OCI-LY3 (cell line): ENCODE measurements around the gene QSOX2.

Experiments
- H2AFZ ChIP-seq: fragments of 200-600, 300-600 bp; shearing (Covaris generic); 2 replicates; pipeline ENCODE4 v1.6.0; 2014; ENCODE audit warnings: antibody characterized with exemption, low read depth, low read length
- H3K27ac ChIP-seq: fragments of 200-600, 300-600 bp; sonication (generic); 2 replicates; pipeline ENCODE4 v1.5.1; 2014; ENCODE audit warnings: mild to moderate bottlenecking, low read length, moderate library complexity, mixed read lengths
- H3K27me3 ChIP-seq: fragments of 200-600, 300-600 bp; sonication (generic); 2 replicates; pipeline ENCODE4 v1.6.1; 2014; ENCODE audit warnings: low read depth, low read length, mixed read lengths
- H3K36me3 ChIP-seq: fragments of 200-600, 300-600 bp; sonication (generic); replicated peaks from 2 replicates; pipeline ENCODE3; 2014; ENCODE audit warnings: low read depth, low read length, mixed read lengths
- H3K4me1 ChIP-seq: fragments of 300-600, 200-600 bp; sonication (generic); 2 replicates; pipeline ENCODE4 v1.6.1; 2014; ENCODE audit warnings: low read length, mixed read lengths
- H3K4me2 ChIP-seq: fragments of 200-600, 300-600 bp; sonication (generic); 2 replicates; pipeline ENCODE4 v1.6.1; 2014; ENCODE audit warnings: low read length, mixed read lengths
- H3K4me3 ChIP-seq: fragments of 300-600, 200-600 bp; sonication (generic); 2 replicates; pipeline ENCODE4 v1.5.1; 2014; ENCODE audit warnings: antibody characterized with exemption, mild to moderate bottlenecking, low read length, moderate library complexity
- H3K79me2 ChIP-seq: fragments of 300-600, 200-600 bp; shearing (Covaris generic); 2 replicates; pipeline ENCODE4 v1.6.1; 2014; ENCODE audit warnings: mild to moderate bottlenecking, low read length, mixed read lengths
- H3K9ac ChIP-seq: fragments of 300-600, 200-600 bp; shearing (Covaris generic); 2 replicates; pipeline ENCODE4 v1.6.0; 2014; ENCODE audit warnings: mild to moderate bottlenecking, low read length, moderate library complexity
- H3K9me3 ChIP-seq: fragments of 200-600, 300-600 bp; shearing (Covaris generic); 2 replicates; pipeline ENCODE4 v1.6.1; 2014; ENCODE audit warnings: low read length, mixed read lengths; ENCODE audit not compliant: insufficient read depth
- H4K20me1 ChIP-seq: fragments of 200-600, 300-600 bp; sonication (generic); 2 replicates; pipeline ENCODE4 v1.6.1; 2016; ENCODE audit warnings: low read length, mixed read lengths; ENCODE audit not compliant: insufficient read depth
- EZH2phosphoT487 ChIP-seq: fragments of 200-600 bp; shearing (Covaris generic); IDR thresholded peaks from 2 replicates; pipeline ENCODE4 v1.6.1; 2018; ENCODE audit warnings: antibody characterized with exemption, mixed run types, low read depth
- TF ChIP-seq, protein P1 (sequence below): fragments of 200-600, 300-600 bp; sonication (generic); IDR thresholded peaks from 2 replicates; pipeline ENCODE4 v1.5.1; 2014; ENCODE audit warnings: antibody characterized with exemption, low read length, low read depth

The QSOX2 gene

DNA sequence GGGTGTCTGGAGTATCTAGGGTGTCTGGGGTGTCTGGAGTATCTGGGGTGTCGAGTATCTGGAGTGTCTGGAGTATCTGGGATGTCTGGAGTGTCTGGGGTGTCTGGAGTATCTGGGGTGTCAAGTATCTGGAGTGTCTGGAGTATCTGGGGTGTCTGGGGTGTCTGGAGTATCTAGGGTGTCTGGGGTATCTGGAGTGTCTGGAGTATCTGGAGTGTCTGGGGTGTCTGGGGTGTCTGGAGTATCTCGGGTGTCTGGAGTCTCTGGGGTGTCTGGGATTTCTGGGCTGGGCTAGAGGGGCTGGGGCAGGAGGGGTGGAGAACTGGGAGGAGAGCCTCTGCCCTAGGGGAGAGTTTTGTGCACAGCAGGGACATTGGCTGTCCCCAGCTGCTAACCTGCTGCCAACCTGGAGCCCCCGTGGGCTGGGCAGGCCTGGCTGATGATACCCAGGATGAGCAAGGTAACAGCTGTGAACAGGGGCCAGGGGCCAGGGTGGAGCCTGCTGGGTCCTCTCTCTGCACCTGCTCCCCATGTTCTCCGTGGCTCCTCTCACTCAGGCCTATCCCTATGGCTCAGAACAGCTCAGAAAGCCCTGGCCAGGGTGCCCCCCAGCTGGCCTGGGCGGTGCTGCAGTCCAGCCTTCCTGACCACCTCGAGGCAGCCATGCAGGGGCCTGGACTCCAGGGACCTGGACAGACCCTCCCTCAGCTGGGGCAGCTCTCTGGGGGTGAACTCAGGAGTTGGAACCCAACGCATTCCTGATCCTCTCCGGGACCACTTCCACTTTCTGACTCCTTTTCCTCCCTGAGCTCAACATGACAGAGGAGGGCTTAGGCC lies 70.6 kb downstream of the QSOX2 start:
- H4K20me1 ChIP-seq, result no peaks in the 10 kb centered on the region
- H3K9me3 ChIP-seq, result no peaks in the 10 kb centered on the region
- H3K4me2 ChIP-seq, result no peak overlapping the region
- peaks cover 12% of the 10 kb centered on the region; the same call in 1 of the 2 replicates for H3K4me1 ChIP-seq
- no peaks in the 10 kb centered on the region for H3K36me3 ChIP-seq
- TF ChIP-seq, protein P1, sequence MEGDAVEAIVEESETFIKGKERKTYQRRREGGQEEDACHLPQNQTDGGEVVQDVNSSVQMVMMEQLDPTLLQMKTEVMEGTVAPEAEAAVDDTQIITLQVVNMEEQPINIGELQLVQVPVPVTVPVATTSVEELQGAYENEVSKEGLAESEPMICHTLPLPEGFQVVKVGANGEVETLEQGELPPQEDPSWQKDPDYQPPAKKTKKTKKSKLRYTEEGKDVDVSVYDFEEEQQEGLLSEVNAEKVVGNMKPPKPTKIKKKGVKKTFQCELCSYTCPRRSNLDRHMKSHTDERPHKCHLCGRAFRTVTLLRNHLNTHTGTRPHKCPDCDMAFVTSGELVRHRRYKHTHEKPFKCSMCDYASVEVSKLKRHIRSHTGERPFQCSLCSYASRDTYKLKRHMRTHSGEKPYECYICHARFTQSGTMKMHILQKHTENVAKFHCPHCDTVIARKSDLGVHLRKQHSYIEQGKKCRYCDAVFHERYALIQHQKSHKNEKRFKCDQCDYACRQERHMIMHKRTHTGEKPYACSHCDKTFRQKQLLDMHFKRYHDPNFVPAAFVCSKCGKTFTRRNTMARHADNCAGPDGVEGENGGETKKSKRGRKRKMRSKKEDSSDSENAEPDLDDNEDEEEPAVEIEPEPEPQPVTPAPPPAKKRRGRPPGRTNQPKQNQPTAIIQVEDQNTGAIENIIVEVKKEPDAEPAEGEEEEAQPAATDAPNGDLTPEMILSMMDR, result no peak
- no peak for TF ChIP-seq EZH2phosphoT487
- no peak overlapping the region for H3K27ac ChIP-seq
- H3K27me3 ChIP-seq, result no peaks in the 10 kb centered on the region
- H2AFZ ChIP-seq, result no peak overlapping the region
- no peak overlapping the region for H3K9ac ChIP-seq
- no peak overlapping the region for H3K4me3 ChIP-seq
- H3K79me2 ChIP-seq, result no peaks in the 10 kb centered on the region

DNA sequence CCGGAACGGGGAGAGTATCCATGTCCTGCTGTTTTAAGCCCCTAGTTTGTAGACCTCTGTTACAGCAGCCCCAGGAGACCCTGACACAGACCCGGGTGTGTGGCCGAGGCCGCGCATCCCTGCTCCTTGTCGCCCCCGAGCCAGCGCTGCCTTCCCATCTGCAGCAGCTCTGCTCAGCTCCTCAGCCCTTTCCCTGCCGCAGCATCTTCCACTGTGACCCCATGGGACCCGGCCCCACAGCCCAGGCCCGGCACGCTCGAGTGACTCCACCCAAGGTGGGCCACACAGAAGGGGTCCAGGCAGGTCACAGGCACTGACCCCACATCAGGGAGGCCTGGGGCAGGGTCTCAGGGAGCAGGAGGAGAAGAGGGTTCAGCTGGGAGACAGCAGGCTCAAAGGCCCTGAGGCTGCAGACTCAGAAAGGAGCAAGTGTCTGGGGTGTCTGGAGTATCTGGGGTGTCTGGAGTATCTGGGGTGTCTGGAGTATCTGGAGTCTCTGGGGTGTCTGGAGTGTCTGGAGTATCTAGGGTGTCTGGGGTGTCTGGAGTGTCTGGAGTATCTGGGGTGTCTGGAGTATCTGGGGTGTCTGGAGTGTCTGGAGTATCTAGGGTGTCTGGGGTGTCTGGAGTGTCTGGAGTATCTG lies 71.8 kb downstream of the QSOX2 start:
- no peak overlapping the region for H3K27ac ChIP-seq
- no peak overlapping the region for H3K4me3 ChIP-seq
- no peaks in the 10 kb centered on the region for H3K36me3 ChIP-seq
- H2AFZ ChIP-seq, result no peak overlapping the region
- no peak overlapping the region for H3K9ac ChIP-seq
- H4K20me1 ChIP-seq, result no peaks in the 10 kb centered on the region
- H3K9me3 ChIP-seq, result no peaks in the 10 kb centered on the region
- H3K79me2 ChIP-seq, result no peaks in the 10 kb centered on the region
- H3K27me3 ChIP-seq, result peaks cover 10% of the 10 kb centered on the region; the same call in 1 of the 2 replicates
- no peak overlapping the region for H3K4me2 ChIP-seq
- TF ChIP-seq EZH2phosphoT487, result no peak
- TF ChIP-seq, protein P1, result no peak
- peaks cover 12% of the 10 kb centered on the region; the same call in 1 of the 2 replicates for H3K4me1 ChIP-seq

DNA sequence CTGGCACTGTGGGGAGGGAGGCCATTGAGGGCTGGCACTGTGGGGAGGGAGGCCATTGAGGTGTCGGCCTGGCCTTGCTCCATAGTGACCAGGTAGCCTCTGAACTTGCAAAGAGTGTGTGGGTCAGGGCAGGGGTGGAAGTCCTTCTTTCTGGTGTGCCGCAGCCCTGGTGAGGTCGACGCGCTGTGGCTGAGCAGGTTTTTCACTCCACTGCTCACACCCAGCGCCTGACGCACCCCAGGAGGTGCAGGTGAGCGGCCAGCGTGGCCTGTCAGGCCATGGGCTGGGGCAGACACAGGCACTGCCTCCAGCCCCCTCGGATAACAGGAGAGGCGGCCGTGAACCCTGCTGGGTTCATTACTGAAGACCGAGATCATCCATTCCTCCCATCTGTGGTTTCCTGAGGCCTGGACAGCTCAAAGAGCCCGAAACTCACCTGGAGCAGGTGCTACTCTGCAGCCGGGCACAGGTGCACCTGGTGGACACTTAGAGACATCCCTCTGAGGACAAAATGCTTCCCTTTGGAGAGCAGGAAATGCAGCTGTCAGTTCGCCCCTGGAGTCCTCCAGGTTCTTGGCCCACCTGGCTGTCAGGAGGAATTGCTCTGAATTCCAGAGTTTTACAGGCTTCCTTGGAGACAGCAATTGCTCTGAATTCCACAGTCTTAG lies 73.1 kb downstream of the QSOX2 start:
- Histone ChIP-seq H3K4me1 (peaks cover 12% of the 10 kb centered on the region; the same call in 1 of the 2 replicates), H3K4me3 (no peak overlapping the region), H3K27me3 (peaks cover 17% of the 10 kb centered on the region), H3K9me3 (no peaks in the 10 kb centered on the region), H3K27ac (no peak overlapping the region), H3K9ac (no peak overlapping the region), H4K20me1 (no peaks in the 10 kb centered on the region), H3K79me2 (no peaks in the 10 kb centered on the region), H3K36me3 (no peaks in the 10 kb centered on the region), H3K4me2 (no peak overlapping the region), H2AFZ (no peak overlapping the region)
- TF ChIP-seq, protein P1, result no peak
- no peak for TF ChIP-seq EZH2phosphoT487
